ENCODE data around the gene ETV3.
A peak's percentile ranks its signal among the peaks of the same experiment; 100 is the strongest.

Gene ETV3

DNA sequence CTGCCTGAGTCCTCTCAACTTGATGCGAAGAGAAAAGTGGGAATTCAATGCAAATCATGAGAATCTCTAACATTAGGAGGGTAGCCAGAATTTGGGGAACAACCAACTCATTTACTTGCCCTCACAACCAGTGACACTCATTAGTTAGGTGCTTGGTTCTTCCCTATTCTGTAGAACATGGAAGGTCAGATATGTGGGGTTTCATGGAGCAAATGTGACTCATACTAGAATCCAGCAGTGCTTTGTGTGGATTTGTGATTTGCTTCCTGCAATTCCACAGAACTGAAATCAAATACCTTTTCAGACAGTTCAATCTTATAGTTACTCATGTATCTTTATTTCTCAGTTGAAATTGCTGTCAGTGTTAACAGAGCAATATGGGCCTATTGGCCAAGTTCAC is 6.9 kb upstream of the ETV3 start:
- TF ChIP-seq, protein P1, sequence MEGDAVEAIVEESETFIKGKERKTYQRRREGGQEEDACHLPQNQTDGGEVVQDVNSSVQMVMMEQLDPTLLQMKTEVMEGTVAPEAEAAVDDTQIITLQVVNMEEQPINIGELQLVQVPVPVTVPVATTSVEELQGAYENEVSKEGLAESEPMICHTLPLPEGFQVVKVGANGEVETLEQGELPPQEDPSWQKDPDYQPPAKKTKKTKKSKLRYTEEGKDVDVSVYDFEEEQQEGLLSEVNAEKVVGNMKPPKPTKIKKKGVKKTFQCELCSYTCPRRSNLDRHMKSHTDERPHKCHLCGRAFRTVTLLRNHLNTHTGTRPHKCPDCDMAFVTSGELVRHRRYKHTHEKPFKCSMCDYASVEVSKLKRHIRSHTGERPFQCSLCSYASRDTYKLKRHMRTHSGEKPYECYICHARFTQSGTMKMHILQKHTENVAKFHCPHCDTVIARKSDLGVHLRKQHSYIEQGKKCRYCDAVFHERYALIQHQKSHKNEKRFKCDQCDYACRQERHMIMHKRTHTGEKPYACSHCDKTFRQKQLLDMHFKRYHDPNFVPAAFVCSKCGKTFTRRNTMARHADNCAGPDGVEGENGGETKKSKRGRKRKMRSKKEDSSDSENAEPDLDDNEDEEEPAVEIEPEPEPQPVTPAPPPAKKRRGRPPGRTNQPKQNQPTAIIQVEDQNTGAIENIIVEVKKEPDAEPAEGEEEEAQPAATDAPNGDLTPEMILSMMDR (conservative IDR thresholded peaks at IDR 0.05), result no peak
- no peak overlapping the region for H3K27ac ChIP-seq

DNA sequence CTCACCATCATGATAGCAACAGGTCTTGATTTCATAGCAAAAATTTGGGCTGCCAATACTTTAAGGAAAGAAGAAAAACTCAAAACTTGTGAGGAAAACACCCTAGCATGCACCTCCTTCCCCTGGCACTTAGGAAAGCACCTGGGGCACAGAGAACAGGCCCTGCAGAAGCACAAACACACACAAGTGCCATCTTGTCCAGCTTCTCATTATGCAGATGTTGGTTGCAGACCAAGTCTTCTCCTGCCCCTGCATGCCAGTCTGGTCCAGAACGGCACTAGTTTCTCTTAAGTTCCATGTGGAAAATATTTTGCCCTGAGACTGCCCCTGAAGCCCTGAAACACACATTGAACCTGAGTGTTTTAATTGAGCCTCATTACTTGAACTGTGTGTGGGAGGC is 6.3 kb upstream of the ETV3 start:
- H3K27ac ChIP-seq, result no peak overlapping the region
- TF ChIP-seq, protein P1 (conservative IDR thresholded peaks at IDR 0.05), result no peak

DNA sequence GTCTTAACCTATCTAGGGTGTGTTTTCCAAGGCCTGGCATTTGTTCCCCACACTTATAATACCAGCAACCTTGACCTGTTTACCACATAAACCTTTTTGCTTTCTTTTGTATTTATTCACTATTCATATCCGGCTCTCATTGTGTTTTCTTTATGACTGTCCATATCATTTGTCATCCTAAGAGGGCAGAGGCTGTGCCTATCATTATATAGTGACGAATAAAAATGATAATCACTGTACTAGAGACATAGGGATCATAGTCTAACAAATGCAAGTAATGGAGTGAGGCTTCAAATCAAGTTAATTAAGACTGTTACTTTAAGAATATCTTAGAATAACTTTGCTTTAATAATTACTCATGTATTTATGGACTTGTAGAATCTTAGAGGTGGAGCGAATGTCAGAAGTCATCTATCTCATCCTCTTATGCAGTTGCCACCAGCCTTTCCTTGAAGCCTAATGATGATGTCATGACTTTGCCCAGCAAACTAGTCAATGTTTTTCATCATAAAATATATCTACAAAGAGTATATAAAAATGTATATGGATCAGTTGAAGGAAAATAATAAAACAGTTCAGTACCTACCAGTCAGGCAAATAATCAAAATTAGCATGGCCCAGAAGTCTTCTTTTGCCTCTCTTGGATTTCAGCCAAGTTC is 4.7 kb upstream of the ETV3 start:
- TF ChIP-seq, protein P1 (conservative IDR thresholded peaks at IDR 0.05), result no peak
- H3K27ac ChIP-seq, result no peak overlapping the region

DNA sequence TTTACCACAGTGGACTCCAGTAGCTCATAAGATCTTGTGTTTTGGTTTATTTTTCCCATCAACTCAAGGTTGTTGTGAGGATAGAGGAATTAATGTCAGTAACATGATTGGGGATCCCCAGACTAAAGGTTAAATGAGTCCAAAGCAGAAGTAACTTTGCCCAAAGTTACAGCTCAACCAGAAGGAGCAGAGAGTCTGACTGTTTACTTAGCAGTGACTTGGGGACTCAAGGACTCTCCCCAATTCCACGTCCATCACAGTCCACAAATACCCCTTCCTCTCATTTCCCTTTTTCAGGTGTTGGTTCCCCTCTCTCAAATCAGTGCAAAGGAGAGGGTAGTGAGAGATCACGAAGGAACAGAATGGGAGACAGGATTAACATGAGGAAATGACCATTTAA is 4.0 kb upstream of the ETV3 start:
- TF ChIP-seq, protein P1 (conservative IDR thresholded peaks at IDR 0.05), result no peak

DNA sequence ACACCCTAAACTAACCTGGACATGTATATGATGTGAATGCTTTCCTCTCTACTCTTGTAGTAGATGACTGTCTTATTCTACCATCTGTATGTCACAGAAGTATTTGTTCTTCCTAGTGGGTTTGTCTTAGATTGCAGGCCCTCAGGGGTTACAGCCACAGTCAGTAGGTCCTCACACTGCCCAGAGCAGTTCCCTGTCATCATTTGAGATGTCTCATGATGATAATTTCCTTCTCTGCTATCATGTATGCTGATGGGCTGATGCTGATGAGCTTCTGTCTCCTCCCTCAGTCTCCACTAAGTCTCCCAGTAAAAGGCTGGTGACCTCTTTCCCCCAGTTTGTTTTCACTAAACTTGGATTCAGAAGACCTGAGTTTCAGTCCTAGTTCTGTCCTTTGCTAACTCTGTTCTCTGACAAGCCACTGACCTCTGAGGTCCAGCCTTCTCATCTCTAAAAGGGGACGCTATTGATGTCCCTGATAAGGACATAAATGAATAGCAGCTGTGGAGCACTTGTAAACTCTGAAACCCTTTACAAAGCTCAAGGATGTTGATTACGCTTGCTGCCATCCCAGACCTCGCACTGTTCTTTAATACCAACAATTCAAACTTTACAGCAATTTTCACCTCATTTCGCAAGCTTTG is 3.1 kb upstream of the ETV3 start:
- no peak overlapping the region for H3K27ac ChIP-seq
- TF ChIP-seq, protein P1 (conservative IDR thresholded peaks at IDR 0.05), result no peak

More for the DNA sequence above, 4.0 kb upstream of the ETV3 start:
- H3K27ac ChIP-seq, result no peak overlapping the region

- TF ChIP-seq, protein P1 (conservative IDR thresholded peaks at IDR 0.05), result no peak
- H3K27ac ChIP-seq, result no peak overlapping the region
These were observed 1.9 kb upstream of the ETV3 start for GRCh38 chr1:157140063-157140588.

GRCh38 chr1:157139052-157139715 is 989 bp upstream of the ETV3 start:
- peak overlapping the region; percentile 96 for H3K27ac ChIP-seq
- TF ChIP-seq, protein P1 (conservative IDR thresholded peaks at IDR 0.05), result no peak
